ENCODE measurements around the gene EFNA4.

DNA sequence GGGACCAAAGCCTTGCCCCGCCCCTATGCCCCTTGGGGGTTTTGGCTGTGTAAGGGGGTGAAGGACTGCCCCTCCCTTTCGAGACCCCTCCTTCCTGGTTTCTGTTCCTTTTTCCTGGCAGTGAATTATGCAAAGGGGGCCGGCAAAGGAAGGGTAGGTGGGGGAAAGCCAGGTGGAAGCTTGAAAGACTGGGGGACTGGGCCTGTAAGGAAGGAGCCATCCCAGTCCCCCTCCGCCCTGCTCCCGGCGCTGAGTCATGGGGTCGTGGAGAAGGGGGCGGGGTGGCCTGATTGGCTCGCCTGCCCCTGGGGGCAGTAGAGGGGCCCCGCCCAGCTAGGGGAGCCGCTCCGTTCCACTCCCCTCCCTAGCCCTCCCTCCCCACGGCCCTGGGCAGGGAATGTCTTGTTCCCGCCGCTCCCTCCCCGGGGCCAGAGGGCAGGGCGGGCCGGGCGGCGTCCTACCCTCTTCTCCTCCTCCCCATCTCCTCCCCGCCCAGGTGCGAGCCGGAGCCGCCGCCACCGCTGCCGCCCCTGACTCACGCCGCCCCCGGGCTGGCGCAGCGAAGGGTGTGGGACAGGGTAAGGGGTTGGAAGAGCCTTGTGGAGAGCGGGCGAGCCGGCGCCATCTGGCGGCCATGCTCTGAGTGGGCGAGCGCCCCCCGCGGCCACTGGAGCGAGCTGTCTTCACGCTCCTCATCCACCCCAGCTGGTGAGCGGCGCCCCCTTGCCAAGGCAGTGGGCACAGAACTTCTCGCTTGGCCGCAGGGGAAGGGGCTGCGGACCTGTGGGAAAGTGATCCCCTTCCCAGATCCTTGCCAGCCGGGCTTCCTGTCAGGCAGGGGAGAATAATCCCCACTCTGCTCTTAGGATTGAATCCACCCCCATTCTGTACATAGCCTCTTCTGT is 46.2 kb upstream of the EFNA4 start:
- TF ChIP-seq CTCF (conservative IDR thresholded peaks at IDR 0.05; ENCODE audit: low read depth, low read length), result peak; percentile 100; the same call in 1 of the 2 replicates
- TF ChIP-seq POLR2A (IDR thresholded peaks at IDR 0.05; ENCODE audit: low read depth, low read length), result no peak
- TF ChIP-seq, protein P1, sequence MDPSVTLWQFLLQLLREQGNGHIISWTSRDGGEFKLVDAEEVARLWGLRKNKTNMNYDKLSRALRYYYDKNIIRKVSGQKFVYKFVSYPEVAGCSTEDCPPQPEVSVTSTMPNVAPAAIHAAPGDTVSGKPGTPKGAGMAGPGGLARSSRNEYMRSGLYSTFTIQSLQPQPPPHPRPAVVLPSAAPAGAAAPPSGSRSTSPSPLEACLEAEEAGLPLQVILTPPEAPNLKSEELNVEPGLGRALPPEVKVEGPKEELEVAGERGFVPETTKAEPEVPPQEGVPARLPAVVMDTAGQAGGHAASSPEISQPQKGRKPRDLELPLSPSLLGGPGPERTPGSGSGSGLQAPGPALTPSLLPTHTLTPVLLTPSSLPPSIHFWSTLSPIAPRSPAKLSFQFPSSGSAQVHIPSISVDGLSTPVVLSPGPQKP (IDR thresholded peaks at IDR 0.05; ENCODE audit: borderline replicate concordance, low read depth, low read length), result no peak
- peak; percentile 4; the same call in 1 of the 2 replicates for TF ChIP-seq RFX5 (IDR thresholded peaks at IDR 0.05; ENCODE audit: low read depth, low read length)
